BJ (cell line): ENCODE measurements around the gene CRMP1. TPM values are rescaled to one million over a fixed set of nuclear protein-coding genes. Genes with fewer than 3 reads are reported as not detected.

Experiments
- CTCF ChIA-PET: fragments of 350-600 bp; formaldehyde crosslinking; extraction: SDS; loops from one replicate; lab custom pipeline; 2021; ENCODE audit warnings: antibody characterized with exemption, inconsistent platforms; lab: Yijun Ruan, JAX
- POLR2A ChIA-PET: fragments of 300-600 bp; sonication (Branson Sonifier 250); formaldehyde crosslinking; extraction: SDS; loops from one replicate; lab custom pipeline; 2021; ENCODE audit warnings: antibody characterized with exemption; lab: Charles Lee
- DNase-seq: peaks from one replicate; pipeline ENCODE4 v3.0.0-alpha.2; 2011; ENCODE audit warnings: low read depth
- H3K27me3 ChIP-seq: 2 replicates; pipeline ENCODE4 v1.6.0; 2011; ENCODE audit warnings: low read length; ENCODE audit not compliant: control insufficient read depth, insufficient read depth
- H3K36me3 ChIP-seq: 2 replicates; pipeline ENCODE4 v1.5.1; 2011; ENCODE audit warnings: low read length; ENCODE audit not compliant: control insufficient read depth, insufficient read depth
- H3K4me3 ChIP-seq: 2 replicates; pipeline ENCODE4 v1.5.1; 2011; ENCODE audit warnings: low read depth, mild to moderate bottlenecking, control low read depth, low read length
- polyA plus RNA-seq: library from polyadenylated mRNA; depleted of rRNA; stranded (reverse); fragments of >200 nt; gene quantifications from 2 replicates; pipeline ENCODE4 v1.2.3, GENCODE V29; 2011
- TF ChIP-seq, protein P1 (sequence below): IDR thresholded peaks from 2 replicates; pipeline ENCODE4 v1.5.1; 2011; ENCODE audit warnings: low read depth, mild to moderate bottlenecking, control low read depth, inconsistent platforms, low read length, moderate library complexity; ENCODE audit not compliant: insufficient read depth

The CRMP1 gene
- polyA plus RNA-seq, 1 experiment: 0.09 TPM

DNA sequence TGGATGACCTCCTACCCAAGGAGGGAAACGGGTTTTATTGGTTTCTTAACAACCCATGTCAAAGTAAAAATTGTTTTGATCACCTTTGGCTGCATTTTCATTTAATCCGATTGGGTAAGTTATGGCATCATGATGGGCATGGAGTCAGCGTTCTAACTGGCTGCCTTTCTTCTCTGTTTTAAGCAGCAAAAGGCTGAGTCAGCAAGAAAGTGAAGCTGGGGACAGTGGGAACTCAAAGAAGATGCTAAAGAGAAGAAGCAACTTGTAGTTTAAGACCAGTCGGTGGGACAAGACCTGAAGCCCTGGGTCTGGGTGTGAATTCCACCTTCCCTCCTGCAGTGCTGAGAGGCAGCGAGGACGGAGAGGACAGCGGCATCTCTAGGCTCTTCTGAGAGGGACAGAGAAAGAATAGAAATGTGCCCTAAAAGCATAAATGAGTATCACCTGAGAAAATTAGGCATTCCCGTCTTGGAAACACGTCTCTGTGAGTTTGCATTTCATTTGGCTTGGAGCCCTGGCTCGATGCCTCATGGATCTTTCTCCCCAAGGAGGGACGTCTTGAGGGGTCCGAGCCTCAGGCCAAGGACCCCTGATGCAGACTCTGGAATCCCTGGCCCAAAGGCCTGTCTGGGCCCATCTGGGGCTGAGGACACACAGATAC lies 82.0 kb downstream of the CRMP1 start:
- ChIA-PET POLR2A (no interaction called here), CTCF (interaction anchor here (0.7 kb wide), 1 partner anchor 21 kb away, joined by 3 read pairs; no protein-coding TSS in a partner anchor)
- TF ChIP-seq, protein P1, sequence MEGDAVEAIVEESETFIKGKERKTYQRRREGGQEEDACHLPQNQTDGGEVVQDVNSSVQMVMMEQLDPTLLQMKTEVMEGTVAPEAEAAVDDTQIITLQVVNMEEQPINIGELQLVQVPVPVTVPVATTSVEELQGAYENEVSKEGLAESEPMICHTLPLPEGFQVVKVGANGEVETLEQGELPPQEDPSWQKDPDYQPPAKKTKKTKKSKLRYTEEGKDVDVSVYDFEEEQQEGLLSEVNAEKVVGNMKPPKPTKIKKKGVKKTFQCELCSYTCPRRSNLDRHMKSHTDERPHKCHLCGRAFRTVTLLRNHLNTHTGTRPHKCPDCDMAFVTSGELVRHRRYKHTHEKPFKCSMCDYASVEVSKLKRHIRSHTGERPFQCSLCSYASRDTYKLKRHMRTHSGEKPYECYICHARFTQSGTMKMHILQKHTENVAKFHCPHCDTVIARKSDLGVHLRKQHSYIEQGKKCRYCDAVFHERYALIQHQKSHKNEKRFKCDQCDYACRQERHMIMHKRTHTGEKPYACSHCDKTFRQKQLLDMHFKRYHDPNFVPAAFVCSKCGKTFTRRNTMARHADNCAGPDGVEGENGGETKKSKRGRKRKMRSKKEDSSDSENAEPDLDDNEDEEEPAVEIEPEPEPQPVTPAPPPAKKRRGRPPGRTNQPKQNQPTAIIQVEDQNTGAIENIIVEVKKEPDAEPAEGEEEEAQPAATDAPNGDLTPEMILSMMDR: no peak
- Histone ChIP-seq H3K36me3 (peaks cover 52% of the 10 kb centered on the region), H3K4me3 (no peak overlapping the region), H3K27me3 (no peaks in the 10 kb centered on the region)
- DNase-seq: no peak

DNA sequence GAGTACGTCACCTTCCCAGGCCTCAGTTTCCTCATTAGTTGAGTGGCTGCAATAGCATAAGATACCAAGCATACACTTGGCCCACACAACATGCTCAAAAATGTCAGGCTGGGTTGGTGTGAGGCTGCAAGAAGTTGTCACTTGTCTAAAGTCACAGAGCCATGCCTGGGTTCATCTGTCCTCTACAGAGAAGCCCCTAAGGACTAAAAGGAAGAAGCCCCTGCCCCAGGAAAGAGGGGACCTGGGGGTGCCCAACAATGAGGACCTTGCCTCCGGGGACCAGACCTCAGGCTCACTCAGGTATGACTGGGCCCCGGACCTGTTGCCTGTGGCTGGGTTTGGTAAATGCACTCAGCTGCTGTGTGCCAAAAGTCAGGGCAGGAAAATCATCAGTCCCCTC lies 82.7 kb downstream of the CRMP1 start:
- CTCF ChIA-PET: interaction anchor here (0.7 kb wide), 1 partner anchor 20 kb away, joined by 3 read pairs; no protein-coding TSS in a partner anchor
- POLR2A ChIA-PET: no interaction called here
- Histone ChIP-seq H3K36me3 (peaks cover 57% of the 10 kb centered on the region), H3K27me3 (no peaks in the 10 kb centered on the region), H3K4me3 (no peak overlapping the region)
- TF ChIP-seq, protein P1: no peak
- DNase-seq: no peak

DNA sequence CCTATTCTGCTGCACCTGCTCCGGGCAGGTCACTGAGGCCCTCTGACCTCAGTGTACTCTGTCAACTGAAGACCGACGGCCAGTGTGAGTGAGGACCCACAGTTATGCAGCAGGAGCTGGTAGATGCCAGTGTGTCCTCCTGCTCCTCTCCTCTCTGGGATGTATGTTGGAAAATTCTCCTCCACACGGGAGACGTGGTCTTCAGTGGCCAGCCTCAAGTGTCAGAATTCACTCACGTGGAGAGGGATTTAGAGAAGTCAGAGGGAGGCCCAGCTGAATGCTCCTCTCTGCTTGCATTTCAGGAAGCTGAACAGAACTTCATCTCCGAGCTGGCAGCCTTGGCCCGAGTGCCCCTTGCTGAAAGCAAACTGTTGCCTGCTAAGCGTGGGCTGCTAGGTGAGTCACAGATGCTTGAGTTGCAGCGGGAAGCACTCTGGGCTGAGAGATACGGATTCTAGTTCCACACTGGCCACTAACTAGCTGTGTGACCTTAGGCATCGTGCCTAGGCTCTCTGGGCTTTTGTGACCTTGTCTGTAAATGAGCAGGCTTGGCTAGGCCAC lies 83.6 kb downstream of the CRMP1 start:
- CTCF ChIA-PET: interaction anchor here (0.7 kb wide), 1 partner anchor 19 kb away, joined by 3 read pairs; no protein-coding TSS in a partner anchor

DNA sequence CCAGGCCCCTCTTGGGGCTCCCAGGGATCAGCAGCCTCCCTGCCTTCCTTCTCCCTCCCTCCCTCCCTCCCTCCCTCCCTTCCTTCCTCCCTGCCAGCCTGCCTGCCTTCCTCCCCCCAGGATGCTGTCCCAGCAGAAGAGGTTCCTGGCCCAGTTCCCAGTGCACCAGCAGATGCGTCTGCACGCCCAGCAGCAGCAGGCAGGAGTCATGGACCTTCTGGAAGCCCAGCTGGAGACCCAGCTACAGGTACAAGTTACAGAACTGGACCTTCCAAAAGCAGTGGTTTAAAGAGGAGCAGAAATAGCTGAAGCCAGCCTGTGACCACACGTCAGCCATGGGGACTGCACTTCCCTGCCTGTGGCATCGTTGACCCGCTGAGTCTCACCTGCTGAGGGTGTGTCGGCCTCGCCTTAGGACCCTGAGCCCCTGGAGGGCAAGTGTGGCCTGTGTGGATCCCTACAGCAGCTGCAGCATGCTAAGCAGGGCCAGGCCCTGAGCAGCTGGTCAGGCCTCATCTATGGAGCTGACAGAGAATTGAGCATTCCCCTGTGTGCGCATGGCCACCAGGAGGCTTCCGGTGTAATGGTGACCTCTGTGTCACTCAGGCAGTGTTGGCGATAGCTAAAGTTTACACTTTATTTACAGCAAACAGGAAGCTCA lies 84.7 kb downstream of the CRMP1 start:
- POLR2A ChIA-PET: no interaction called here
- TF ChIP-seq, protein P1: no peak
- CTCF ChIA-PET: interaction anchor here (0.8 to 1.1 kb wide), 2 partner anchors 10 to 18 kb away, joined by 3 to 6 read pairs; no protein-coding TSS in a partner anchor
- H3K36me3 ChIP-seq: peaks cover 65% of the 10 kb centered on the region
- DNase-seq: no peak
- no peaks in the 10 kb centered on the region for H3K27me3 ChIP-seq
- no peak overlapping the region for H3K4me3 ChIP-seq

More for the DNA sequence above, 83.6 kb downstream of the CRMP1 start:
- peaks cover 61% of the 10 kb centered on the region for H3K36me3 ChIP-seq
- POLR2A ChIA-PET: no interaction called here
- DNase-seq: no peak
- TF ChIP-seq, protein P1: no peak
- no peak overlapping the region for H3K4me3 ChIP-seq
- H3K27me3 ChIP-seq: no peaks in the 10 kb centered on the region

DNA sequence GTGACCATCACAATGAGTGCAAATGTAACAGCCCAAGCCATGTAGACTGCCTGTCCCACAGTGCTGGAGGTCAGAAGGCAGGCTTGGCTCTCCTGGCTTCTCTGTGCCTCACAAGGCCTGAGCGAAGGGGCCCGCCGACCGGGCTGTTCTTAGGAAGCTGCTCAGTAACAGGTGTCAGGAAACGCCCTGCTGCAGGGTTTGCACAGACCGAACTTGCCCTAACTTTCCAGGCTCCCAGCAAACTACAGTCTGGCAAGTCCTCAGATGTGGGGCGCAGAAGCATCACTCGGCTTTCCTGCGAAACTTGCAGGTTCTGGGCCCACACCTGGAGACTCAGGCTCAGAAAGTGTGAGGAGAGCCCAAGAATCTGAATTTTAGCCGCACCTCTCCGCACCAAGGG lies 87.6 kb downstream of the CRMP1 start:
- TF ChIP-seq, protein P1: no peak
- Histone ChIP-seq H3K27me3 (no peaks in the 10 kb centered on the region), H3K4me3 (no peak overlapping the region), H3K36me3 (peaks cover 65% of the 10 kb centered on the region)
- DNase-seq: no peak
- POLR2A ChIA-PET: no interaction called here
- CTCF ChIA-PET: interaction anchor here (1.2 kb wide), 1 partner anchor 755 kb away, joined by 3 read pairs; no protein-coding TSS in a partner anchor
